Cardiac muscle cell (in vitro differentiated cells and primary cell): ENCODE data around the gene RHOT1. TPM values are rescaled to one million over a fixed set of nuclear protein-coding genes. Genes with fewer than 3 reads are reported as not detected.
A peak's percentile ranks its signal among the peaks of the same experiment; 100 is the strongest.

Experiments
- DNase-seq, 2 donors: peaks; one replicate each; pipeline versions ENCODE4 v3.0.0 to v3.0.0-alpha.2; 2010 to 2017; ENCODE audit warnings: low read depth in 1 of 2, low spot score in 1 of 2
- H3K27ac ChIP-seq: fragments of 200-600 bp; sonication (generic); 2 replicates; pipeline ENCODE4 v1.5.1; 2016
- H3K27me3 ChIP-seq: fragments of 200-600 bp; sonication (generic); 2 replicates; pipeline ENCODE4 v1.6.0; 2016; ENCODE audit warnings: control low read depth
- H3K36me3 ChIP-seq: fragments of 200-600 bp; sonication (generic); 2 replicates; pipeline ENCODE4 v1.5.1; 2016; ENCODE audit warnings: control low read depth
- H3K4me1 ChIP-seq: fragments of 200-600 bp; sonication (generic); 2 replicates; pipeline ENCODE4 v1.8.1; 2017; ENCODE audit warnings: low read depth, mild to moderate bottlenecking, mixed run types
- H3K4me3 ChIP-seq: fragments of 200-600 bp; sonication (generic); 2 replicates; pipeline ENCODE4 v1.5.1; 2016; ENCODE audit warnings: mild to moderate bottlenecking
- H3K9me3 ChIP-seq: fragments of 200-600 bp; sonication (generic); 2 replicates; pipeline ENCODE4 v1.5.1; 2017; ENCODE audit warnings: low read depth, mild to moderate bottlenecking, control low read depth
- CTCF ChIP-seq: IDR thresholded peaks from 2 replicates; pipeline ENCODE4 v1.5.1; 2012; ENCODE audit warnings: low read depth, mild to moderate bottlenecking, low read length
- polyA plus RNA-seq: library from polyadenylated mRNA; unstranded; fragments of >200 nt; fragmentation: Nextera tagmentation; extraction: Ambion mirVana; gene quantifications from 2 replicates; pipeline ENCODE4 v1.2.1, GENCODE V29; 2016
- total RNA-seq: library from RNA; depleted of rRNA; stranded (reverse); fragments of >200 nt; gene quantifications from 2 replicates; pipeline ENCODE4 v1.2.3, GENCODE V29; 2016

The RHOT1 gene
- total and polyA plus RNA-seq, 2 experiments from 2014 or later: 47.1 to 62.0 TPM

DNA sequence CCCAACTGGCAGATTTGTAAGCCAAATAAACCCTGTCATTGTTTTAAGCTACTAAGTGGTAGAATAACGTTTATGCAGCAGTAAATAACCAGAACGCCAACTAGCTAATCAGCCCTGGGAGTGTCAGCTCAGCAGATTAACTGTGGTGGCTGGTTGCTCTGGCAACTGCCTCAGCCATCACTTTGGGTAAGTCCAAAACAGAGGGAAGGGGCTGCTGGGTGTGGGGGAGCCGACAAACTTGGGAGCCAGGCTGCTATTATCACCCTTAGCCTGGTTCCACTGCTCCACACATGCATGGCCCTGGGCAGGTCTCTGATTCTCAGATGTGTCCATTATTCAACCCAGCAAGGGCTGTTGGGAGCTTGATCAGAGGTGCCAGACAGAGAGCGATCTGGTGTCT is 22.2 kb upstream of the RHOT1 start:
- no peak for TF ChIP-seq CTCF
- Histone ChIP-seq H3K27me3 (no peaks in the 10 kb centered on the region), H3K36me3 (no peaks in the 10 kb centered on the region), H3K9me3 (no peaks in the 10 kb centered on the region), H3K4me1 (no peaks in the 10 kb centered on the region), H3K27ac (no peak overlapping the region), H3K4me3 (no peak overlapping the region)
- DNase-seq: no peak

DNA sequence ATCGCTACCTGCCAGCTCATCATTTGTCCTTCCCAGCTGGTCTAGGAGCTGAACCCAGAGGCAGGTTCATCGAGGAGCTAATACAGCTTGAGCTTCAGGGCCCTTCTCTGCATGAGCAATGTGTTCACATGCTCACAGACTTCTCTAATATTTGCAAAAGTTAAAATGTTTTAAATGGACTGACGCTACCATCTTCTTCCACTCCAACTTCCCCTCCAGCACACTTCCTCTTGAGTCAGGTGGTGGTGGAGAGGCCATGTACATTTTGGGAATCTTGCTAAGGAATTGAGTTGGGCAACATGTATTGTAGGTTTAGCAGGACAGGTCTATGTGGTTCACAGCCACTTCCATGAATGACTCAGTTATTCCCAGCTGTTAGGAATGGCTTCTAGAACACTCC is 21.6 kb upstream of the RHOT1 start:
- no peaks in the 10 kb centered on the region for H3K4me1 ChIP-seq
- H3K27me3 ChIP-seq: no peaks in the 10 kb centered on the region
- DNase-seq: no peak
- H3K9me3 ChIP-seq: no peaks in the 10 kb centered on the region
- no peak overlapping the region for H3K27ac ChIP-seq
- H3K4me3 ChIP-seq: no peak overlapping the region
- TF ChIP-seq CTCF: no peak
- H3K36me3 ChIP-seq: no peaks in the 10 kb centered on the region

DNA sequence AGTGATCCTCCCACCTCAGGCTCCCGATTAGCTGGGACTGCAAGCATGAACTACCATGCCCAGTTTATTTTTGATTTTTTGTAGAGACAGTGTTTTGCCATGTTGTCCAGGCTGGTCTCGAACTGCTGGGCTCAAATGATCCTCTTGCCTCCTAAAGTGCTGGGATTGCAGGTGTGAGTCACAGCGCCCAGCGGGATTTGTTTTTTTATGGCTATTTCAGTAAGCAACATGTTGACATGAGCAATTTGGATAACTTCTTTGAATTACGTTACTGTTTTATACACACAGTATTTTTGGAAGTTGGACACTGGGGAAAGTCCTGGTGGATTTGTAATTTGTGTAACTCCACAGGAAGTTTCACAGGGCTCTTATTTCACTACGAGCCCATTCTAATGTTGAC is 18.5 kb upstream of the RHOT1 start:
- peak in 1 of 2 donors; percentile 8 for DNase-seq
- no peak overlapping the region for H3K27ac ChIP-seq
- H3K4me3 ChIP-seq: no peak overlapping the region
- H3K4me1 ChIP-seq: no peaks in the 10 kb centered on the region
- no peaks in the 10 kb centered on the region for H3K27me3 ChIP-seq
- TF ChIP-seq CTCF: no peak
- H3K36me3 ChIP-seq: no peaks in the 10 kb centered on the region
- no peaks in the 10 kb centered on the region for H3K9me3 ChIP-seq

- H3K4me3 ChIP-seq: no peak overlapping the region
- no peaks in the 10 kb centered on the region for H3K36me3 ChIP-seq
- no peak for DNase-seq
- TF ChIP-seq CTCF: no peak
- H3K9me3 ChIP-seq: no peaks in the 10 kb centered on the region
- H3K27me3 ChIP-seq: no peaks in the 10 kb centered on the region
- H3K27ac ChIP-seq: no peak overlapping the region
- H3K4me1 ChIP-seq: no peaks in the 10 kb centered on the region
Observed at GRCh38 chr17:32124985-32125847, 17.1 kb upstream of the RHOT1 start.

DNA sequence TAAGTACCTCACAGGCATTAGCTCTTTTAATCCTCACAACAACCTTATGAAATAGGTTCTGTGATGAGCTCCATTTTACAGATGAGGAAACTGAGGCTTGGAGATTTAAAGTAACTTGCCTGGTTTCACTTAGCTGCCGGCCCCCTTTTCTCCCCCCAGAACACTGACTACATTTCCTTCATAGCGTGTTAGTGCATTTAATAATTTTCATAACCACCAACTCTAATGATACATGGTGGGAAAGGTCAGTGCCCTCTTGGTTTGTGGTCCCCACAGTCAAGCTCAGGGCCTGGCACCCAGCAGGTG is 16.5 kb upstream of the RHOT1 start:
- H3K36me3 ChIP-seq: no peaks in the 10 kb centered on the region
- TF ChIP-seq CTCF: no peak
- no peak overlapping the region for H3K27ac ChIP-seq
- DNase-seq: no peak
- no peaks in the 10 kb centered on the region for H3K27me3 ChIP-seq
- H3K4me3 ChIP-seq: no peak overlapping the region
- no peaks in the 10 kb centered on the region for H3K4me1 ChIP-seq
- H3K9me3 ChIP-seq: no peaks in the 10 kb centered on the region

DNA sequence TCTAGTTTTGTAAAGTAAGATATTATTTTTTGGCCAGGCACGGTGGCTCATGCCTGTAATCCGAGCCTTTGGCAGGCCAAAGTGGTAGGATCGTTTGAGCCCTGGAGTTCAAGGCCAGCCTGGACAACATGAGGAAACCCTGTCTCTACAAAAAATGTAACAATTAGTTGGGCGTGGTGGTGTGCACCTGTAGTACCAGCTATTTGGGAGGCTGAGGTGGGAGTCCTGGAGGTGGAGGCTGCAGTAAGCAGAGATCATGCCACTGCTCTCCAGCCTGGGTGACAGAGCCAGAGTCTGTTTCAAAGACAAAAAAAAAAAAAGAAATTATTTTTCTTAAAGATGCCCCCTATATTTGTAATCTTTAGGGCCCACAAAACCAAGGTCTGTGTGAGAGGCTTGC is 16.0 kb upstream of the RHOT1 start:
- no peaks in the 10 kb centered on the region for H3K4me1 ChIP-seq
- no peak for DNase-seq
- no peaks in the 10 kb centered on the region for H3K9me3 ChIP-seq
- no peaks in the 10 kb centered on the region for H3K36me3 ChIP-seq
- no peak for TF ChIP-seq CTCF
- H3K27ac ChIP-seq: no peak overlapping the region
- H3K4me3 ChIP-seq: no peak overlapping the region
- no peaks in the 10 kb centered on the region for H3K27me3 ChIP-seq
